H9 (cell line): ENCODE measurements around the gene PTCH1. TPM values are rescaled to one million over a fixed set of nuclear protein-coding genes. Genes with fewer than 3 reads are reported as not detected.

ENCODE experiments used
- DNase-seq: peaks from one replicate; pipeline ENCODE4 v3.0.0-alpha.2; 2017
- H2AFZ ChIP-seq: one replicate; pipeline ENCODE4 v1.6.1; 2013; ENCODE audit warnings: mild to moderate bottlenecking, low read length, control low read depth, moderate library complexity
- H2AK5ac ChIP-seq: 2 replicates; pipeline ENCODE4 v1.6.1; 2013; ENCODE audit warnings: low read length, control low read depth, mixed read lengths; ENCODE audit not compliant: insufficient read length
- H2BK120ac ChIP-seq: one replicate; pipeline ENCODE4 v1.6.1; 2013; ENCODE audit warnings: low read depth, mild to moderate bottlenecking, low read length, control low read depth, inconsistent platforms; ENCODE audit not compliant: poor library complexity, severe bottlenecking
- H2BK12ac ChIP-seq: 2 replicates; pipeline ENCODE4 v1.6.1; 2013; ENCODE audit warnings: low read length, control low read depth, mixed read lengths, low read depth; ENCODE audit not compliant: insufficient read length
- H2BK15ac ChIP-seq: 2 replicates; pipeline ENCODE4 v1.6.1; 2013; ENCODE audit warnings: low read depth, low read length, control low read depth
- H2BK20ac ChIP-seq: one replicate; pipeline ENCODE4 v1.6.1; 2013; ENCODE audit warnings: low read depth, mild to moderate bottlenecking, low read length, control low read depth, inconsistent platforms; ENCODE audit not compliant: poor library complexity, severe bottlenecking
- H2BK5ac ChIP-seq: 2 replicates; pipeline ENCODE4 v1.6.1; 2013; ENCODE audit warnings: low read length, control low read depth, mixed read lengths; ENCODE audit not compliant: insufficient read length
- H3K14ac ChIP-seq: 2 replicates; pipeline ENCODE4 v1.6.1; 2013; ENCODE audit warnings: low read length, control low read depth; ENCODE audit not compliant: insufficient read depth
- H3K18ac ChIP-seq: 2 replicates; pipeline ENCODE4 v1.6.1; 2013; ENCODE audit warnings: low read depth, mild to moderate bottlenecking, mixed read lengths, low read length, control low read depth; ENCODE audit not compliant: insufficient read length
- H3K23ac ChIP-seq: 2 replicates; pipeline ENCODE4 v1.6.1; 2013; ENCODE audit warnings: low read length, control low read depth, mixed read lengths, low read depth; ENCODE audit not compliant: insufficient read length
- H3K23me2 ChIP-seq: 2 replicates; pipeline ENCODE4 v1.6.1; 2013; ENCODE audit warnings: low read depth, mild to moderate bottlenecking, mixed read lengths, low read length, control low read depth; ENCODE audit not compliant: insufficient read length, poor library complexity, severe bottlenecking
- H3K27ac ChIP-seq: 2 replicates; pipeline ENCODE4 v1.5.1; 2013; ENCODE audit warnings: low read length, control low read depth, mixed read lengths, low read depth; ENCODE audit not compliant: insufficient read length
- H3K27me3 ChIP-seq: 2 replicates; pipeline ENCODE4 v1.6.1; 2013; ENCODE audit warnings: low read length, control low read depth, inconsistent platforms; ENCODE audit not compliant: insufficient read depth
- H3K4ac ChIP-seq: 2 replicates; pipeline ENCODE4 v1.6.1; 2013; ENCODE audit warnings: low read depth, mild to moderate bottlenecking, control low read depth, inconsistent platforms, low read length, moderate library complexity
- H3K4me1 ChIP-seq: 2 replicates; pipeline ENCODE4 v1.6.1; 2013; ENCODE audit warnings: low read length, control low read depth, inconsistent platforms; ENCODE audit not compliant: insufficient read depth
- H3K4me2 ChIP-seq: 2 replicates; pipeline ENCODE4 v1.6.1; 2013; ENCODE audit warnings: low read length, control low read depth, mixed read lengths; ENCODE audit not compliant: insufficient read length, insufficient read depth
- H3K56ac ChIP-seq: 2 replicates; pipeline ENCODE4 v1.6.1; 2013; ENCODE audit warnings: low read depth, mild to moderate bottlenecking, mixed read lengths, low read length, control low read depth; ENCODE audit not compliant: insufficient read length
- H3K79me1 ChIP-seq: 2 replicates; pipeline ENCODE4 v1.6.1; 2013; ENCODE audit warnings: low read depth, mild to moderate bottlenecking, moderate library complexity, low read length, control low read depth, inconsistent platforms; ENCODE audit not compliant: insufficient read depth, poor library complexity, severe bottlenecking
- H3K79me2 ChIP-seq: 2 replicates; pipeline ENCODE4 v1.6.1; 2013; ENCODE audit warnings: low read length, control low read depth, inconsistent platforms; ENCODE audit not compliant: insufficient read depth
- H3K9ac ChIP-seq: 2 replicates; pipeline ENCODE4 v1.6.1; 2013; ENCODE audit warnings: low read length, control low read depth, mixed read lengths; ENCODE audit not compliant: insufficient read length; ENCODE audit errors: extremely low read depth
- H3K9me3 ChIP-seq: one replicate; pipeline ENCODE4 v1.6.1; 2013; ENCODE audit warnings: low read depth, low read length, inconsistent platforms; ENCODE audit not compliant: control insufficient read depth
- H3T11ph ChIP-seq: one replicate; pipeline ENCODE4 v1.6.1; 2013; ENCODE audit warnings: mild to moderate bottlenecking, low read length, control low read depth, inconsistent platforms
- H4K20me1 ChIP-seq: one replicate; pipeline ENCODE4 v1.6.1; 2013; ENCODE audit not compliant: control insufficient read depth, insufficient read length, insufficient read depth
- H4K5ac ChIP-seq: 2 replicates; pipeline ENCODE4 v1.6.1; 2013; ENCODE audit warnings: low read depth, mild to moderate bottlenecking, mixed read lengths, low read length, control low read depth; ENCODE audit not compliant: insufficient read length
- H4K8ac ChIP-seq: replicated peaks from 2 replicates; pipeline ENCODE4 v1.6.1; 2013; ENCODE audit warnings: low read length, control low read depth, mixed read lengths, low read depth; ENCODE audit not compliant: insufficient read length
- H4K91ac ChIP-seq: 2 replicates; pipeline ENCODE4 v1.6.1; 2013; ENCODE audit warnings: low read depth, mild to moderate bottlenecking, moderate library complexity, mixed read lengths, low read length, control low read depth; ENCODE audit not compliant: insufficient read length
- H3K27ac Mint-ChIP-seq, 3 experiments: 2 replicates in 2 of 3; 3 replicates in 1 of 3; pipeline ENCODE4 v1.8.0; 2020 to 2021; ENCODE audit warnings: mixed read lengths in 3 of 3, mild to moderate bottlenecking in 1 of 3, moderate library complexity in 1 of 3
- H3K27me3 Mint-ChIP-seq: 2 replicates; pipeline ENCODE4 v1.8.0; 2021; ENCODE audit warnings: low read depth, mild to moderate bottlenecking, moderate library complexity, mixed read lengths
- H3K36me3 Mint-ChIP-seq, 3 experiments: 2 replicates in 2 of 3; 3 replicates in 1 of 3; pipeline ENCODE4 v1.8.0; 2020 to 2021; ENCODE audit warnings: low read depth in 3 of 3, mixed read lengths in 3 of 3; ENCODE audit not compliant: insufficient read depth in 1 of 3
- H3K4me1 Mint-ChIP-seq, 2 experiments: 2 replicates each; pipeline ENCODE4 v1.8.0; 2020; ENCODE audit warnings: mixed read lengths in 2 of 2
- H3K4me3 Mint-ChIP-seq, 2 experiments: 2 replicates in 1 of 2; 3 replicates in 1 of 2; pipeline ENCODE4 v1.8.0; 2020 to 2021; ENCODE audit warnings: mild to moderate bottlenecking in 2 of 2, mixed read lengths in 2 of 2, moderate library complexity in 1 of 2
- H3K9me3 Mint-ChIP-seq, 2 experiments: 2 replicates in 1 of 2; 3 replicates in 1 of 2; pipeline ENCODE4 v1.8.0; 2020; ENCODE audit warnings: mild to moderate bottlenecking in 2 of 2, mixed read lengths in 2 of 2, moderate library complexity in 1 of 2
- WGBS: extraction: QIAGEN DNeasy Blood & Tissue Kit; methylation state at CpG from one replicate; pipeline ENCODE4 v1.1.7; 2013; ENCODE audit warnings: missing lambda C conversion rate, low lambda C conversion rate, mixed read lengths; ENCODE audit not compliant: insufficient read length; ENCODE audit errors: extremely low coverage; 5-methylcytosine and 5-hydroxymethylcytosine counted together
- total RNA-seq: library from RNA; stranded (reverse); gene quantifications from 2 replicates; pipeline ENCODE4 v1.2.1, GENCODE V29; 2021
- TF ChIP-seq, protein P1 (sequence below): fragments of 200-600 bp; sonication (generic); conservative IDR thresholded peaks from 3 replicates; pipeline ENCODE4 v1.8.0; 2021; ENCODE audit warnings: antibody characterized with exemption, mild to moderate bottlenecking

Gene PTCH1
- total RNA-seq, 1 experiment from 2014 or later: 9.1 TPM

DNA sequence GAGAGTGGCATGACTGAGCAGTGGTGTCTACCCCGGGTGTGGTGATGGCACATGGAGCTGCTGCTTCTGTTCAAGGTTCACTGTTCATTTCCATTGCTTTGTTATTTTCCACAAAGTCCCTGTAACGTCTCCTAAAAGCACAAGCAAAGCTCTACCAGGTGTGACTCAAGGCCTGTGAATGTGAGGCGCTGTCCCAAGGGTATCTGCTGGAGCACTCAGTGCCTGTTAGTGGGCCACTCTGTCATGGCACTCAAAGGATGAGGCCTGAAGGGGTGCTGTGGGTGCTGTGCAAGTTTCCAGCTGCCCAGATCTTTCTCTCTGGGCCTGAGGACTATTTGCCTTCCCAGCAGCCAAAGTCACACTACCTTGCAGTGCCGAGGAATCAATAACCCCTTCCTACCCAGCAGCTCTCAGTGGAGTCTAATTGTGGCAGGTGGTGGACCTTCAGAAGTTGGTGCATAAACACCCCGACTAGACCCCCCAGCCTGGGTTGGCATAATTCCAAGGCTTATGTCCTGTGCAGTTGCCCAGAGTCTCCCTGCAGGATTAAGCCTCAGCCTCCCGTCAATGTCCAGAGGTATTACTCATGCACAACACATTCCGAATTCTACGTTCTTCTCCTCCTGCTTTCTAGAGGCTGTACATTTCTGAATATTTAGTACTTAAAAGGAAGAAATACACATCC lies 17.4 kb upstream of the PTCH1 start:
- no peak overlapping the region for H3K9ac ChIP-seq
- no peaks in the 10 kb centered on the region for H3K79me2 ChIP-seq
- H3K79me1 ChIP-seq: no peaks in the 10 kb centered on the region
- H2BK15ac ChIP-seq: no peak overlapping the region
- H4K8ac ChIP-seq: no peak overlapping the region
- no peak overlapping the region for H2AFZ ChIP-seq
- H4K20me1 ChIP-seq: no peaks in the 10 kb centered on the region
- H3K27ac ChIP-seq: no peak overlapping the region
- H4K5ac ChIP-seq: no peak overlapping the region
- H4K91ac ChIP-seq: no peak overlapping the region
- Mint-ChIP-seq H3K27me3 (peaks cover 70% of the 10 kb centered on the region), H3K36me3 (no peaks in the 10 kb centered on the region), H3K9me3 (no peaks in the 10 kb centered on the region), H3K4me1 (peaks cover 3 to 5% of the 10 kb centered on the region in 2 experiments), H3K27ac (no peak overlapping the region), H3K4me3 (no peak overlapping the region)
- no peak overlapping the region for H3T11ph ChIP-seq
- no peak overlapping the region for H3K4ac ChIP-seq
- TF ChIP-seq, protein P1, sequence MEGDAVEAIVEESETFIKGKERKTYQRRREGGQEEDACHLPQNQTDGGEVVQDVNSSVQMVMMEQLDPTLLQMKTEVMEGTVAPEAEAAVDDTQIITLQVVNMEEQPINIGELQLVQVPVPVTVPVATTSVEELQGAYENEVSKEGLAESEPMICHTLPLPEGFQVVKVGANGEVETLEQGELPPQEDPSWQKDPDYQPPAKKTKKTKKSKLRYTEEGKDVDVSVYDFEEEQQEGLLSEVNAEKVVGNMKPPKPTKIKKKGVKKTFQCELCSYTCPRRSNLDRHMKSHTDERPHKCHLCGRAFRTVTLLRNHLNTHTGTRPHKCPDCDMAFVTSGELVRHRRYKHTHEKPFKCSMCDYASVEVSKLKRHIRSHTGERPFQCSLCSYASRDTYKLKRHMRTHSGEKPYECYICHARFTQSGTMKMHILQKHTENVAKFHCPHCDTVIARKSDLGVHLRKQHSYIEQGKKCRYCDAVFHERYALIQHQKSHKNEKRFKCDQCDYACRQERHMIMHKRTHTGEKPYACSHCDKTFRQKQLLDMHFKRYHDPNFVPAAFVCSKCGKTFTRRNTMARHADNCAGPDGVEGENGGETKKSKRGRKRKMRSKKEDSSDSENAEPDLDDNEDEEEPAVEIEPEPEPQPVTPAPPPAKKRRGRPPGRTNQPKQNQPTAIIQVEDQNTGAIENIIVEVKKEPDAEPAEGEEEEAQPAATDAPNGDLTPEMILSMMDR: no peak
- H3K56ac ChIP-seq: no peak overlapping the region
- H3K23ac ChIP-seq: no peak overlapping the region
- H3K14ac ChIP-seq: no peak overlapping the region
- WGBS: no CpG with 5 or more reads among the region's 8 CpGs
- H3K23me2 ChIP-seq: no peaks in the 10 kb centered on the region
- no peak for DNase-seq
- H2AK5ac ChIP-seq: no peak overlapping the region
- no peak overlapping the region for H3K18ac ChIP-seq
- no peaks in the 10 kb centered on the region for H3K4me1 ChIP-seq
- H2BK5ac ChIP-seq: no peak overlapping the region
- H3K9me3 ChIP-seq: no peaks in the 10 kb centered on the region
- H3K4me2 ChIP-seq: no peak overlapping the region
- no peak overlapping the region for H2BK120ac ChIP-seq
- H2BK20ac ChIP-seq: no peak overlapping the region
- H3K27me3 ChIP-seq: no peaks in the 10 kb centered on the region
- H2BK12ac ChIP-seq: no peak overlapping the region
